ENCODE results near the gene ACBD4. TPM values are rescaled to one million over a fixed set of nuclear protein-coding genes. Genes with fewer than 3 reads are reported as not detected.
A peak's percentile ranks its signal among the peaks of the same experiment; 100 is the strongest.

The ACBD4 gene
- total and polyA plus RNA-seq, 10 donors: 14.1 to 32.8 (median 21.6) TPM

DNA sequence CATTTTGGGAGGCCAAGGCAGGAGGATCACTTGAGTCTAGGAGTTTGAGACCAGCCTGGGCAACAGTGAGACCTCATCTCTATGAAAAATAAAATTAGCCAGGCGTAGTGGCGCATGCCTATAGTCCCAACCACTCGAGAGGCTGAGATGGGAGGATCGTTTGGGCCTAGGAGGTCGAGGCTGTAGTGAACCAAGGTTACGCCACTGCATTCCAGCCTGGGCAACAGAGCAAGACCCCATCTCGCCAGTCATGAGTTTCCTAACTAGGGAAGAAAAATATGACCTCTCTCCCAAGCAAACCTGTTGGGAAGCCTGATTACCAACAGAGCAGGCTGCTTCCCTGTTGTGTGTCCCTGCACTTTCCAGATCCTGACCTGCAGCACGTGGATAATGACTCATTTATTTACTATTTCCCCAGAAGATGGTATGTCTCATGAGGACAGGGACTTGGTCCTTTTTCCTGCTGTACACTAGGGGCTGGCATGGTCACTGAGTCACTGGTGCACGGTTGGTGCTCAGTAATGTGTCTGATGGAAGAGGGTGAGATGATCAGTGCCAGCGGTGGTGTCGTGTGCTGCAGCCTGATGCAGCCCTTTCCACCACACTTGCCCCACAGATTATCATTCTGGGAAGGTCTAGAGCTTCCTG, 43.6 kb upstream of the ACBD4 start:
- Histone ChIP-seq H3K27me3 (replicated peaks in 1 of 7) (no peaks in the 10 kb centered on the region), H3K36me3 (peaks cover 6 to 100% (median 95%) of the 10 kb centered on the region in 6 donors), H3K4me1 (peaks cover 0 to 13% (median 0%) of the 10 kb centered on the region in 6 donors), H3K9me3 (no peaks in the 10 kb centered on the region), H3K27ac (peak overlapping the region in 5 of 8 donors; percentile 46 to 71 (median 64)), H3K4me3 (no peak overlapping the region)
- intact Hi-C loops (cut with DNase I; ENCODE audit: low total_unique reads): no loop called here
- DNase-seq: peak; percentile 21
- WGBS, 5 donors: 91 to 93% (median 91%) methylated on average over 11 of the region's 11 CpGs
- TF ChIP-seq, protein P1, sequence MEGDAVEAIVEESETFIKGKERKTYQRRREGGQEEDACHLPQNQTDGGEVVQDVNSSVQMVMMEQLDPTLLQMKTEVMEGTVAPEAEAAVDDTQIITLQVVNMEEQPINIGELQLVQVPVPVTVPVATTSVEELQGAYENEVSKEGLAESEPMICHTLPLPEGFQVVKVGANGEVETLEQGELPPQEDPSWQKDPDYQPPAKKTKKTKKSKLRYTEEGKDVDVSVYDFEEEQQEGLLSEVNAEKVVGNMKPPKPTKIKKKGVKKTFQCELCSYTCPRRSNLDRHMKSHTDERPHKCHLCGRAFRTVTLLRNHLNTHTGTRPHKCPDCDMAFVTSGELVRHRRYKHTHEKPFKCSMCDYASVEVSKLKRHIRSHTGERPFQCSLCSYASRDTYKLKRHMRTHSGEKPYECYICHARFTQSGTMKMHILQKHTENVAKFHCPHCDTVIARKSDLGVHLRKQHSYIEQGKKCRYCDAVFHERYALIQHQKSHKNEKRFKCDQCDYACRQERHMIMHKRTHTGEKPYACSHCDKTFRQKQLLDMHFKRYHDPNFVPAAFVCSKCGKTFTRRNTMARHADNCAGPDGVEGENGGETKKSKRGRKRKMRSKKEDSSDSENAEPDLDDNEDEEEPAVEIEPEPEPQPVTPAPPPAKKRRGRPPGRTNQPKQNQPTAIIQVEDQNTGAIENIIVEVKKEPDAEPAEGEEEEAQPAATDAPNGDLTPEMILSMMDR (IDR thresholded peaks at IDR 0.05 in 8 of 11, conservative IDR thresholded peaks at IDR 0.05 in 3 of 11): no peak
- TF ChIP-seq POLR2A (IDR thresholded peaks at IDR 0.05) (no peak), POLR2AphosphoS5 (IDR thresholded peaks at IDR 0.05) (no peak)

DNA sequence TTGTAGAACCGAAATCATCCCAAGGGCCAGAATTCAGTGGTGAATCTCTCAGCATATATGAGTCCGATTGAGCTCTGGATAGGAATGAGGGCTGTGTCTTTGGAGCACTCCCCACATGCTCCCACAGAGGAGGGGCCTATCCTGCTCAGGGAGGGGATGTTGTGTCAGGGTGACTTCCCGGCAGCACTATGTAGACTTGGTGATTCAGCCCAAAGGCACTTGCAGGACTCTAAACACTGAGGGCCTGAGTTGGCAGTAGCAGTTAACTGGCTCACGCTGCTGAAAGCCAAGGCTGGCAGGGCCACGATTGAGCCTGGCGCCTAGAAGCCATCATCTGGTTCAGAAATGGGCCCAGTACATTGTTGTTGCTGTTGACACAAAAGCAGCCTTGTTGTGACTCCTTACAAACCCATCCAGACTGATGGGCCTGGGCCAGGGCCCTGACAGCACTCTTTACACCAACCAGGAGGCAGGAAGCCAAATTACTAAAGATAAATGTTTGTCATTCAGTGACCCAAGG, 42.5 kb upstream of the ACBD4 start:
- Histone ChIP-seq H3K27ac (peak overlapping the region in 7 of 8 donors; percentile 52 to 71 (median 66)), H3K4me3 (no peak overlapping the region), H3K9me3 (no peaks in the 10 kb centered on the region), H3K36me3 (peaks cover 6 to 100% (median 95%) of the 10 kb centered on the region in 6 donors), H3K4me1 (peaks cover 0 to 13% (median 0%) of the 10 kb centered on the region in 6 donors), H3K27me3 (replicated peaks in 1 of 7) (no peaks in the 10 kb centered on the region)
- intact Hi-C loops (cut with DNase I; ENCODE audit: low total_unique reads): no loop called here
- no peak for TF ChIP-seq POLR2A (IDR thresholded peaks at IDR 0.05)
- TF ChIP-seq, protein P1 (IDR thresholded peaks at IDR 0.05 in 8 of 11, conservative IDR thresholded peaks at IDR 0.05 in 3 of 11): no peak
- TF ChIP-seq POLR2AphosphoS5 (IDR thresholded peaks at IDR 0.05): peak in 2 of 3 donors; percentile 54 to 58
- WGBS, 5 donors: 81 to 89% (median 83%) methylated on average over 2 to 6 of the region's 6 CpGs
- no peak for DNase-seq

DNA sequence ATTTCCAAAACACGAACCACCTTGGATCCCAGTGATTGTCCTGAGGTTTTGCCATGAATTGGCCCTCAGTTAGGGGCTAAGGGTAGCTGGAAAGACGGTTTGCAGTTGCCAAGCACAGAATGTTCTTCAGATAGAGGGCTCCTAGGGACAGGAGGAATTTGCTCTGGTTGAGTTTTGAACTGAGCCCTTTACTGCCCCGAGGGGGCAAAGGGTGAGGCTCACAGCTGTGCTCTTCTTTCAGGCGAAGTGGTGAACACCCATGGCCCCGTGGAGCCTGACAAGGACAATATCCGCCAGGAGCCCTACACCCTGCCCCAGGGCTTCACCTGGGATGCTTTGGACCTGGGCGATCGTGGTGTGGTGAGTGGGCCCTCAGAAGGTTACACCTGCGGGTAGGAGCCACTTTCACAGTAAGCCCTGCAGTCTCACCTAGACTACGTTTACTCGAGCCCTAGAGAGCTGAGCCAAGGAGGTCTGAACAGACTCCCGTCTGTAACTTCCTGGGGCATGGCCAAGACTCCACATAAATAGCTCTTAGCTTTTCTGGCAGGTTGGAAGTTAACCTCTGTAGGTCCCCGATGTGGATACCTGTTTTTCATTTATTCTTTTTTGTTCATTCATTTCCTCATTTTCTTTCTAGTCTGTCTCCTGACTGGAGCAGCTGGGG, 41.9 kb upstream of the ACBD4 start:
- no peak for DNase-seq
- Histone ChIP-seq H3K27ac (peak overlapping the region in 7 of 8 donors; percentile 52 to 71 (median 66)), H3K4me1 (peaks cover 0 to 16% (median 2%) of the 10 kb centered on the region in 6 donors), H3K27me3 (replicated peaks in 1 of 7) (no peaks in the 10 kb centered on the region), H3K4me3 (no peak overlapping the region), H3K36me3 (peaks cover 6 to 100% (median 95%) of the 10 kb centered on the region in 6 donors), H3K9me3 (no peaks in the 10 kb centered on the region)
- intact Hi-C loops (cut with DNase I; ENCODE audit: low total_unique reads): no loop called here
- no peak for TF ChIP-seq POLR2AphosphoS5 (IDR thresholded peaks at IDR 0.05)
- TF ChIP-seq, protein P1 (IDR thresholded peaks at IDR 0.05 in 8 of 11, conservative IDR thresholded peaks at IDR 0.05 in 3 of 11): no peak
- TF ChIP-seq POLR2A (IDR thresholded peaks at IDR 0.05): no peak
- 79 to 87% (median 83%) methylated on average over 13 of the region's 13 CpGs for WGBS, 5 donors

DNA sequence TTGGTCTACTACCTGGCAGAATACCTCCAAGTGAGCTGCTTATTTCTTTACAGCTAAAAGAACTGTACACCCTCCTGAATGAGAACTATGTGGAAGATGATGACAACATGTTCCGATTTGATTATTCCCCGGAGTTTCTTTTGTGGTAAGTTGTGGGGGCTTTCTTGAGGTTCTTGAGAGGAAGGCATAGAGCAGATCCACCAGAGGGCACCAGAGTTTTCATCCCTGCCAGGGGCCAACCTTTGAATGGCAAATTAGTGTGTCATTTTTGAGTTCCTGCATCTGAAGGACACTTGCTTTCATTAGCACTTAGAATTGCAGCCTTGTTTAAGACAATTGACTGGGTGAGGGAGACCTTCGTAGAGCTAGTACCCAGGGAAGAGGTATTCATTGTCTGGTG, 39.3 kb upstream of the ACBD4 start:
- no peaks in the 10 kb centered on the region for H3K9me3 ChIP-seq
- H3K4me3 ChIP-seq: no peak overlapping the region
- TF ChIP-seq POLR2A (IDR thresholded peaks at IDR 0.05): no peak
- TF ChIP-seq, protein P1 (IDR thresholded peaks at IDR 0.05 in 8 of 11, conservative IDR thresholded peaks at IDR 0.05 in 3 of 11): peak in 6 of 11 experiments; percentile 13 to 38 (median 32)
- TF ChIP-seq POLR2AphosphoS5 (IDR thresholded peaks at IDR 0.05): no peak
- WGBS, 5 donors: 69 to 84% (median 76%) methylated on average over 3 of the region's 3 CpGs
- no peaks in the 10 kb centered on the region for H3K27me3 ChIP-seq (replicated peaks in 1 of 7)
- no peak for DNase-seq
- H3K27ac ChIP-seq: no peak overlapping the region
- peaks cover 3 to 100% (median 95%) of the 10 kb centered on the region in 6 donors for H3K36me3 ChIP-seq
- H3K4me1 ChIP-seq: peaks cover 0 to 25% (median 5%) of the 10 kb centered on the region in 6 donors
- intact Hi-C loops (cut with DNase I; ENCODE audit: low total_unique reads): no loop called here

Measured in spleen (tissue), 11 donors.